ENCODE measurements around the gene SFMBT1. TPM values are rescaled to one million over a fixed set of nuclear protein-coding genes. Genes with fewer than 3 reads are reported as not detected.

Gene SFMBT1
- total RNA-seq, 1 experiment from 2014 or later, result 14.8 TPM

GRCh38 chr3:53078656-53079055, 32.8 kb upstream of the SFMBT1 start:
- ATAC-seq (no peak), DNase-seq (ENCODE audit: low read depth, low spot score) (no peak)
- Histone ChIP-seq H3K36me3 (ENCODE audit: control insufficient read depth in 1 of 2, insufficient read depth in 2 of 2, low read length in 2 of 2) (no peaks in the 10 kb centered on the region), H3K9me2 (ENCODE audit: insufficient read depth) (no peaks in the 10 kb centered on the region), H2AFZ (ENCODE audit: low read depth, low read length, poor library complexity, severe bottlenecking) (no peak overlapping the region), H3K9me3 (ENCODE audit: control insufficient read depth in 1 of 2, insufficient read depth in 1 of 2, low read depth in 1 of 2, low read length in 2 of 2) (no peaks in the 10 kb centered on the region), H3K4me3 (replicated peaks in 1 of 2; ENCODE audit: low read depth in 1 of 2, low read length in 2 of 2) (no peak overlapping the region), H3K4me2 (ENCODE audit: low read length) (no peak overlapping the region), H3K9ac (ENCODE audit: low read length) (no peak overlapping the region), H3K4me1 (ENCODE audit: control insufficient read depth in 1 of 2, insufficient read depth in 2 of 2, low read length in 2 of 2) (peaks cover 0 to under 1% of the 10 kb centered on the region in 2 experiments; a peak in 1 of 4 replicates), H3K27me3 (ENCODE audit: insufficient read depth, low read length) (no peaks in the 10 kb centered on the region), H3K27ac (ENCODE audit: low read depth, low read length) (no peak overlapping the region), H3K79me2 (ENCODE audit: insufficient read depth, low read length) (no peaks in the 10 kb centered on the region), H4K20me1 (ENCODE audit: insufficient read depth) (no peaks in the 10 kb centered on the region)
- TF ChIP-seq JUND (IDR thresholded peaks at IDR 0.05) (no peak), EGR1 (IDR thresholded peaks at IDR 0.05; ENCODE audit: low read depth) (no peak)
- RAD21 ChIA-PET (ENCODE audit: low non-redundant PET in 1 of 2, low total read pairs in 2 of 2, uncharacterized antibody in 2 of 2, unreplicated experiment in 2 of 2), result no interaction called here
- intact Hi-C loops (cut with micrococcal nuclease), result loop anchor here (10.0 kb wide), 2 partner anchors 144 to 604 kb away; no protein-coding TSS in a partner anchor
- POLR2A ChIA-PET, result no interaction called here
- no TSS peak for BruUV-seq (replicated peaks)
- CTCF ChIA-PET, result no interaction called here

GRCh38 chr3:53077476-53078220, 31.8 kb upstream of the SFMBT1 start:
- TF ChIP-seq FOSL1 (IDR thresholded peaks at IDR 0.05; ENCODE audit: low read depth) (no peak), JUND (IDR thresholded peaks at IDR 0.05) (no peak), POLR2AphosphoS5 (IDR thresholded peaks at IDR 0.05; ENCODE audit: low read depth, low read length) (no peak), SIN3A (IDR thresholded peaks at IDR 0.05; ENCODE audit: low read depth) (no peak), REST (IDR thresholded peaks at IDR 0.05; ENCODE audit: low read depth) (no peak), SP1 (IDR thresholded peaks at IDR 0.05; ENCODE audit: low read depth) (no peak), EZH2 (IDR thresholded peaks at IDR 0.05) (no peak), MAX (IDR thresholded peaks at IDR 0.05) (no peak), EGR1 (IDR thresholded peaks at IDR 0.05; ENCODE audit: low read depth) (no peak), ATF3 (IDR thresholded peaks at IDR 0.05) (no peak), CEBPB (IDR thresholded peaks at IDR 0.05; ENCODE audit: low read depth) (no peak), ELF1 (IDR thresholded peaks at IDR 0.05; ENCODE audit: borderline replicate concordance, low read depth) (no peak)
- ChIA-PET POLR2A (no interaction called here), CTCF (no interaction called here), RAD21 (ENCODE audit: low non-redundant PET in 1 of 2, low total read pairs in 2 of 2, uncharacterized antibody in 2 of 2, unreplicated experiment in 2 of 2) (no interaction called here)
- Histone ChIP-seq H3K27me3 (ENCODE audit: insufficient read depth, low read length) (no peaks in the 10 kb centered on the region), H3K4me2 (ENCODE audit: low read length) (no peak overlapping the region), H2AFZ (ENCODE audit: low read depth, low read length, poor library complexity, severe bottlenecking) (no peak overlapping the region), H3K79me2 (ENCODE audit: insufficient read depth, low read length) (no peaks in the 10 kb centered on the region), H3K4me3 (replicated peaks in 1 of 2; ENCODE audit: low read depth in 1 of 2, low read length in 2 of 2) (no peak overlapping the region), H3K9ac (ENCODE audit: low read length) (no peak overlapping the region), H4K20me1 (ENCODE audit: insufficient read depth) (no peaks in the 10 kb centered on the region), H3K36me3 (ENCODE audit: control insufficient read depth in 1 of 2, insufficient read depth in 2 of 2, low read length in 2 of 2) (no peaks in the 10 kb centered on the region), H3K9me3 (ENCODE audit: control insufficient read depth in 1 of 2, insufficient read depth in 1 of 2, low read depth in 1 of 2, low read length in 2 of 2) (no peaks in the 10 kb centered on the region), H3K4me1 (ENCODE audit: control insufficient read depth in 1 of 2, insufficient read depth in 2 of 2, low read length in 2 of 2) (peaks cover 6 to 11% of the 10 kb centered on the region in 2 experiments; a peak in 3 of 4 replicates), H3K9me2 (ENCODE audit: insufficient read depth) (no peaks in the 10 kb centered on the region), H3K27ac (ENCODE audit: low read depth, low read length) (no peak overlapping the region)
- BruUV-seq (replicated peaks), result no TSS peak
- intact Hi-C loops (cut with micrococcal nuclease), result loop anchor here (10.0 kb wide), 2 partner anchors 143 to 603 kb away; no protein-coding TSS in a partner anchor
- DNase-seq (ENCODE audit: low read depth, low spot score), result no peak
- ATAC-seq, result no peak
